ENCODE measurements around the gene ACTR3C.

Gene ACTR3C

DNA sequence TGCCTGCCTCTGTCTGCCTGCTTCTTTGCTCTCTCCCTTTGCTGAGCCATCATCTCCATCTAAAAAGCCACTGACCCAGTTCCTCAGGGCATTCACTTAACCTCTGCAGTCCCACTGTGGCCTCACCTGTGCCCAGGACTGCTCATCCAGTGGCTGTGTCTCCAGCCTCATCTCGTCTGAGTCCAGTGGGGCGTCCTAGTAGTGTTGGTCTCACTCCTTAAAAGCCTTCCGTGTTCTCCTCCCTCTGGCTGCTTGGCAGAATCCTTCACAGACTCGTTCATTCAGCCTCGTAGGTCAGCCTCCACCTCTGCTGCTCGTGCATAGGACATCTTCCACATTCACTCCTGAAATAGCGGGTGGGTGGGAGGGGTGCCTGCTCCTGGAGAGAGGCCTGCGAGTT, 10.8 kb upstream of the ACTR3C start:
- no peak for DNase-seq (ENCODE audit: low spot score)
- TF ChIP-seq, protein P1, sequence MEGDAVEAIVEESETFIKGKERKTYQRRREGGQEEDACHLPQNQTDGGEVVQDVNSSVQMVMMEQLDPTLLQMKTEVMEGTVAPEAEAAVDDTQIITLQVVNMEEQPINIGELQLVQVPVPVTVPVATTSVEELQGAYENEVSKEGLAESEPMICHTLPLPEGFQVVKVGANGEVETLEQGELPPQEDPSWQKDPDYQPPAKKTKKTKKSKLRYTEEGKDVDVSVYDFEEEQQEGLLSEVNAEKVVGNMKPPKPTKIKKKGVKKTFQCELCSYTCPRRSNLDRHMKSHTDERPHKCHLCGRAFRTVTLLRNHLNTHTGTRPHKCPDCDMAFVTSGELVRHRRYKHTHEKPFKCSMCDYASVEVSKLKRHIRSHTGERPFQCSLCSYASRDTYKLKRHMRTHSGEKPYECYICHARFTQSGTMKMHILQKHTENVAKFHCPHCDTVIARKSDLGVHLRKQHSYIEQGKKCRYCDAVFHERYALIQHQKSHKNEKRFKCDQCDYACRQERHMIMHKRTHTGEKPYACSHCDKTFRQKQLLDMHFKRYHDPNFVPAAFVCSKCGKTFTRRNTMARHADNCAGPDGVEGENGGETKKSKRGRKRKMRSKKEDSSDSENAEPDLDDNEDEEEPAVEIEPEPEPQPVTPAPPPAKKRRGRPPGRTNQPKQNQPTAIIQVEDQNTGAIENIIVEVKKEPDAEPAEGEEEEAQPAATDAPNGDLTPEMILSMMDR (IDR thresholded peaks at IDR 0.05; ENCODE audit: extremely low read depth, missing control alignments), result no peak

- no peak for DNase-seq (ENCODE audit: low spot score)
- TF ChIP-seq, protein P1 (IDR thresholded peaks at IDR 0.05; ENCODE audit: extremely low read depth, missing control alignments), result no peak
Measured at GRCh38 chr7:150333659-150334058, 10.3 kb upstream of the ACTR3C start.

DNA sequence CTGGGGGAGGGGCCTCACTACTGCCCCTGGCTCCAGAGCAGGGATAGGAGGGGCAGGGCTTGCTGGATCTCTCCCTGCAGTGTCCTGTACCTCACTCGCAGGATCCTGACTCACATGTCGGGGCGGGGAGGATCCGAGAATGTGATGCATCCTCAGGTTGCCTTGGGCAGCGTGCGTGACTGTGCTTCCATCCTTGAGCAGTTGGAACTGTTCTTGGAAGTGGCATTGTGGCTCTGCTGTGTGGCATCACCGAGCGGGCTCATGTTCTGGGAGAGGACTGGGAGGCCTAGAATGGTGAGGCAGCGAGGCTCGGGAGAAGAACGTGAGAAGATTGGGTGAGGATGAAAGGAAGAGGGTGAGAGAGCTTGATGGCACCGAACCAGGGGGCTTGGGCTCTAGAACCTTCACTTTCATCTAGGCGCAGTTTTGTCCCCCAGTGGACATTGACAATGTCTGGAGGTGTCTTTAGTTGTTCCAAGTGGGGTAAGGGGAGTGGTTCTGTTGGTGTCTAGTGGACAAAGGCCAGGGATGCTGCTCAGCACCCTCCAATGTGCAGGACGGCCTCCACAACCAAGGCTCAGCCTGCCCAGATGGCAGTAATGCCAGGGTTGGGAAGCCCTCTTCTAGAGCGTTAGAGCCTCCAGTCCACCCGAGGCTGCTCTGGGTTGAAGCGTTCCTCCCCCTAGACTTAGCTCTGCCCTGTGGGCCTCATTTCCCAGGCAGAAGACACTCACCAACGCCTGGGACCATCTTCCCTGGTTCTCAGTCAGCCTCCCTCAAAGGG, 9.7 kb upstream of the ACTR3C start:
- TF ChIP-seq, protein P1 (IDR thresholded peaks at IDR 0.05; ENCODE audit: extremely low read depth, missing control alignments), result no peak

DNA sequence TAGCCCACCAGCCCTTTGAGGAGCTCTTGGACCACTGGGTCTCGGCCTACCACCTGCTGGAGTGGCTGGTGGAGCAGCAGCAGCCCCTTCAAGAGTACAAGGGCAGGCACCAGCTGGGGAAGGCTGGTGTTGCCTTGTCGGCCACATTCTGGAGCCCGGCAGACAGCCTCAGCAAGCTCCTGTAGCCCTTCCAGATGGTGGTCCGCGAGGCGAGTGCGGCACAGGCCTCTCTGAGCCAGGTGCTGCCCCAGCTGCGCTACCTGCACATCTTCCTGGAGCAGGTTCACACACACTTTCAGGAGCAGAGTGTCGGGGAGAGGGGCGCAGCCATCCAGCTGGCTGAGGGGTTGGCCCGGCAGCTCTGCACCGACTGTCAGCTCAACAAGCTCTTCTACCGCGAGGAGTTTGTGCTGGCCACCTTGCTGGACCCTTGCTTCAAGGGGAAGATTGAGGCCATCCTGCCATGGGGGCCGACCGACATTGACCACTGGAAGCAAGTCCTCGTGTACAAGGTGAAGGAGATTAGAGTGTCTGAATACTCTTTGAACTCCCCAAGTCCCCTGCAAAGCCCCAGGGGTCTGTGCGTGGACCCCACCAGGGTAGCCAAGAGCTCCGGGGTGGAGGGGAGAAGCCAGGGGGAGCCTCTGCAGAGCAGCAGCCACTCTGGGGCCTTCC, 7.0 kb upstream of the ACTR3C start:
- DNase-seq (ENCODE audit: low spot score), result no peak

More for the DNA sequence above, 9.7 kb upstream of the ACTR3C start:
- DNase-seq (ENCODE audit: low spot score), result no peak

DNA sequence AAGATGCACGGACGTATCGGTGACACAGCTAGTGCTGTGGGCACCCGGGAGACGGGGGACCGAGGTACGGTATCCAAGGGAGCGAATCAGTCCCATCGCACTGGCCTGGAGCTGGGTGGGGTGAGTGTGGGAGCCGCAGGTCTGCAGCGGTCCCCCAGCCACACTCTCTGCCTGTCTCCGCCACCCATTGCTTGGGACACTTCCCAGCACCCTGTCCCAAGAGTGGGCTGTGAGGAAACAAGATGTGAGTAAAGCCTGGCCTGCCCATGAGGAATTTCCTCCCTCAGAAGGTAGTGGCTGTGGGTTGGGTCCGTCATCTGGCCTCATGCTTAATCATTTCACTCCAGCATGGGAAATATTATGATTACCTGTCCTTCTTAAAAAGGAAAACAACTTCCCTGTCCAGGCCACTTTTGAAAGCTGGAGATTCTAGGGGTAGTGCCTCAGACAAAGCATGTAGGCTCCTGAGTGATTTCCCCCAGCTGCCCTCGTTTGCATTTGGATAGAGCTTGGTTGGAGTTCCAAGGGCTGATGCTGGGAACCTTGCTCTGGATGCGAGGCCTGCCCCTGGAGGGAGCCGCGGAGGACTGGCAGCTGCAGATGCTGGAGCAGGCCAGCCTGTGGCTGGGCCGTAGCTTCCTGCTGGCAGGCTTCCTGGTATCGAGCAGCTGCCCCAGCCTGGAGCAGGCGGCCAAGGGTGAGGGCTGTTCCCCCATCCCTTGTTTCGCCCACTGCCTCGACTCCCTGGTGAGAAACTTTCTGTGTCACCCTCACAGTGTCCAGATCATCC, 6.2 kb upstream of the ACTR3C start:
- DNase-seq (ENCODE audit: low spot score), result no peak
- TF ChIP-seq, protein P1 (IDR thresholded peaks at IDR 0.05; ENCODE audit: extremely low read depth, missing control alignments), result no peak

More for the DNA sequence above, 7.0 kb upstream of the ACTR3C start:
- TF ChIP-seq, protein P1 (IDR thresholded peaks at IDR 0.05; ENCODE audit: extremely low read depth, missing control alignments), result no peak

DNA sequence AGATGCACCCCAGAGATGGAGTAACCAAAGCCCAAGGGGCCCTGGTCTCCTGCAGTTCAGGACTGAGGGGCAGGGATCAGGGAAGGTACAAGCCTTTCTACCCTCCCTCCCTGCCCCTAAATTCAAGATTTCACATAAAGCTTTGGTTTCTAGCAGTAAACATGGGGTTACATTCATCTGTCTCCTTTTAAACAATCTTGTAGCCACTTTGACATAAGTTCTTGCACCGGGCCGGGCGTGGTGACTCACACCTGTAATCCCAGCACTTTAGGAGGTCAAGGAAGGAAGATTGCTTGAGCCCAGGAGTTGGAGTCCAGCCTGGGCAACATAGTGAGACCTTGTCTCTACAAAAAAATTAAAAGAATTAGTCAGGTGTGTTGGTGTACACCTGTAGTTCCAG, 4.0 kb upstream of the ACTR3C start:
- DNase-seq (ENCODE audit: low spot score), result no peak
- TF ChIP-seq, protein P1 (IDR thresholded peaks at IDR 0.05; ENCODE audit: extremely low read depth, missing control alignments), result no peak
